Mesendoderm (in vitro differentiated cells): ENCODE data around the gene EXOC6.

Experiments
- DNase-seq: peaks from one replicate; pipeline ENCODE4 v3.0.0; 2013
- H2AK5ac ChIP-seq: 2 replicates; pipeline ENCODE4 v1.6.1; 2013; ENCODE audit warnings: low read length, inconsistent platforms
- H2BK120ac ChIP-seq: 2 replicates; pipeline ENCODE4 v1.6.1; 2013; ENCODE audit warnings: low read depth, mild to moderate bottlenecking, low read length, moderate library complexity, mixed read lengths
- H2BK15ac ChIP-seq: replicated peaks from 2 replicates; pipeline ENCODE4 v1.6.1; 2013; ENCODE audit warnings: low read depth, mild to moderate bottlenecking, moderate library complexity
- H2BK5ac ChIP-seq: 2 replicates; pipeline ENCODE4 v1.6.1; 2013; ENCODE audit warnings: low read length, inconsistent platforms
- H3K18ac ChIP-seq: 2 replicates; pipeline ENCODE4 v1.6.1; 2013; ENCODE audit warnings: mild to moderate bottlenecking, low read length, mixed read lengths
- H3K23ac ChIP-seq: one replicate; pipeline ENCODE4 v1.6.1; 2013; ENCODE audit warnings: low read length
- H3K27ac ChIP-seq: 2 replicates; pipeline ENCODE4 v1.5.1; 2013; ENCODE audit warnings: low read depth, mild to moderate bottlenecking, inconsistent platforms, low read length, moderate library complexity
- H3K27me3 ChIP-seq: 2 replicates; pipeline ENCODE4 v1.6.1; 2013; ENCODE audit warnings: low read length, control low read depth, mild to moderate bottlenecking, inconsistent platforms; ENCODE audit not compliant: insufficient read depth, poor library complexity
- H3K36me3 ChIP-seq: 2 replicates; pipeline ENCODE4 v1.6.1; 2013; ENCODE audit warnings: low read length, inconsistent platforms; ENCODE audit not compliant: control insufficient read depth, insufficient read depth
- H3K4ac ChIP-seq: one replicate; pipeline ENCODE4 v1.6.1; 2013; ENCODE audit warnings: low read depth, mild to moderate bottlenecking, low read length, moderate library complexity
- H3K4me1 ChIP-seq: 2 replicates; pipeline ENCODE4 v1.6.1; 2013; ENCODE audit warnings: low read depth, low read length, inconsistent platforms; ENCODE audit not compliant: control insufficient read depth
- H3K4me2 ChIP-seq: 2 replicates; pipeline ENCODE4 v1.6.1; 2013; ENCODE audit warnings: low read length
- H3K4me3 ChIP-seq: 2 replicates; pipeline ENCODE4 v1.5.1; 2013; ENCODE audit warnings: mild to moderate bottlenecking, low read length
- H3K56ac ChIP-seq: one replicate; pipeline ENCODE4 v1.6.1; 2013; ENCODE audit warnings: low read length
- H3K79me1 ChIP-seq: 2 replicates; pipeline ENCODE4 v1.6.1; 2013; ENCODE audit warnings: low read length, inconsistent platforms
- H3K79me2 ChIP-seq: 2 replicates; pipeline ENCODE4 v1.6.1; 2013; ENCODE audit warnings: mild to moderate bottlenecking, low read length; ENCODE audit not compliant: control insufficient read depth, insufficient read depth
- H3K9ac ChIP-seq: 2 replicates; pipeline ENCODE4 v1.6.1; 2013; ENCODE audit warnings: low read length, inconsistent platforms
- H4K5ac ChIP-seq: one replicate; pipeline ENCODE4 v1.6.1; 2013; ENCODE audit warnings: low read length
- H4K8ac ChIP-seq: one replicate; pipeline ENCODE4 v1.6.1; 2013; ENCODE audit warnings: low read depth, mild to moderate bottlenecking, control low read depth, low read length, moderate library complexity
- WGBS: extraction: QIAGEN DNeasy Blood & Tissue Kit; methylation state at CpG from one replicate; pipeline ENCODE4 v1.1.7; 2013; ENCODE audit warnings: low lambda C conversion rate, missing lambda C conversion rate; ENCODE audit not compliant: insufficient coverage; ENCODE audit errors: extremely low coverage; 5-methylcytosine and 5-hydroxymethylcytosine counted together

The EXOC6 gene

GRCh38 chr10:93026072-93026471 lies 177.8 kb downstream of the EXOC6 start:
- WGBS = no CpG with 5 or more reads among the region's 2 CpGs
- H3K4me2 ChIP-seq = no peak overlapping the region
- no peak overlapping the region for H3K27ac ChIP-seq
- no peak overlapping the region for H2BK5ac ChIP-seq
- H3K79me1 ChIP-seq = no peaks in the 10 kb centered on the region
- H3K4ac ChIP-seq = no peak overlapping the region
- no peak overlapping the region for H2BK15ac ChIP-seq
- no peaks in the 10 kb centered on the region for H3K36me3 ChIP-seq
- no peaks in the 10 kb centered on the region for H3K27me3 ChIP-seq
- peaks cover 3% of the 10 kb centered on the region for H3K4me1 ChIP-seq
- no peak overlapping the region for H2AK5ac ChIP-seq
- H3K79me2 ChIP-seq = no peaks in the 10 kb centered on the region
- H3K4me3 ChIP-seq = no peak overlapping the region
- H2BK120ac ChIP-seq = no peak overlapping the region
- H4K8ac ChIP-seq = no peak overlapping the region
- no peak overlapping the region for H3K23ac ChIP-seq
- no peak for DNase-seq
- H3K56ac ChIP-seq = no peak overlapping the region
- no peak overlapping the region for H3K9ac ChIP-seq
- no peak overlapping the region for H4K5ac ChIP-seq
- no peak overlapping the region for H3K18ac ChIP-seq

- DNase-seq = no peak
- no peak overlapping the region for H3K23ac ChIP-seq
Measured at GRCh38 chr10:93027508-93027907, 179.2 kb downstream of the EXOC6 start.

GRCh38 chr10:93028883-93029282 lies 180.6 kb downstream of the EXOC6 start:
- H4K8ac ChIP-seq = no peak overlapping the region
- no peak overlapping the region for H2BK15ac ChIP-seq
- H3K4me1 ChIP-seq = no peaks in the 10 kb centered on the region
- H3K4me2 ChIP-seq = no peak overlapping the region
- peak; percentile 46 for DNase-seq
- no peak overlapping the region for H2BK5ac ChIP-seq
- H3K79me1 ChIP-seq = no peaks in the 10 kb centered on the region
- no peak overlapping the region for H2AK5ac ChIP-seq
- H2BK120ac ChIP-seq = no peak overlapping the region
- H3K27me3 ChIP-seq = no peaks in the 10 kb centered on the region
- H3K56ac ChIP-seq = no peak overlapping the region
- H3K23ac ChIP-seq = no peak overlapping the region
- no peak overlapping the region for H3K4ac ChIP-seq
- no peak overlapping the region for H3K27ac ChIP-seq
- H3K36me3 ChIP-seq = no peaks in the 10 kb centered on the region
- H3K79me2 ChIP-seq = no peaks in the 10 kb centered on the region
- no peak overlapping the region for H3K18ac ChIP-seq
- H4K5ac ChIP-seq = no peak overlapping the region
- no peak overlapping the region for H3K9ac ChIP-seq
- H3K4me3 ChIP-seq = no peak overlapping the region
- WGBS = no CpG with 5 or more reads among the region's 2 CpGs

More at GRCh38 chr10:93027508-93027907, 179.2 kb downstream of the EXOC6 start:
- no peak overlapping the region for H3K18ac ChIP-seq
- no peak overlapping the region for H3K27ac ChIP-seq
- no peak overlapping the region for H2AK5ac ChIP-seq
- H3K4me3 ChIP-seq = no peak overlapping the region
- no peak overlapping the region for H2BK15ac ChIP-seq
- peaks cover 3% of the 10 kb centered on the region for H3K4me1 ChIP-seq
- H3K36me3 ChIP-seq = no peaks in the 10 kb centered on the region
- no peak overlapping the region for H3K4ac ChIP-seq
- H3K27me3 ChIP-seq = no peaks in the 10 kb centered on the region
- no peak overlapping the region for H3K9ac ChIP-seq
- H3K79me1 ChIP-seq = no peaks in the 10 kb centered on the region
- H4K5ac ChIP-seq = no peak overlapping the region
- no peaks in the 10 kb centered on the region for H3K79me2 ChIP-seq
- no peak overlapping the region for H2BK120ac ChIP-seq
- H2BK5ac ChIP-seq = no peak overlapping the region
- no peak overlapping the region for H3K56ac ChIP-seq
- no peak overlapping the region for H4K8ac ChIP-seq
- H3K4me2 ChIP-seq = no peak overlapping the region

- DNase-seq = peak; percentile 68
- Histone ChIP-seq H3K4me3 (no peak overlapping the region), H3K27ac (no peak overlapping the region), H3K79me1 (no peaks in the 10 kb centered on the region), H3K36me3 (no peaks in the 10 kb centered on the region), H3K4me1 (no peaks in the 10 kb centered on the region), H3K4me2 (no peak overlapping the region), H3K79me2 (no peaks in the 10 kb centered on the region), H4K8ac (no peak overlapping the region), H2AK5ac (no peak overlapping the region), H3K18ac (no peak overlapping the region), H2BK120ac (no peak overlapping the region), H4K5ac (no peak overlapping the region), H2BK5ac (no peak overlapping the region), H3K9ac (no peak overlapping the region), H2BK15ac (no peak overlapping the region), H3K23ac (no peak overlapping the region), H3K56ac (no peak overlapping the region), H3K4ac (no peak overlapping the region), H3K27me3 (no peaks in the 10 kb centered on the region)
Measured at GRCh38 chr10:93030409-93030808, 182.1 kb downstream of the EXOC6 start.

GRCh38 chr10:93032105-93032808 lies 183.9 kb downstream of the EXOC6 start:
- no CpG with 5 or more reads among the region's 5 CpGs for WGBS
- no peaks in the 10 kb centered on the region for H3K79me1 ChIP-seq
- H4K8ac ChIP-seq = no peak overlapping the region
- no peak overlapping the region for H3K23ac ChIP-seq
- H2BK5ac ChIP-seq = no peak overlapping the region
- H3K18ac ChIP-seq = no peak overlapping the region
- no peak overlapping the region for H3K4me3 ChIP-seq
- no peaks in the 10 kb centered on the region for H3K27me3 ChIP-seq
- H3K36me3 ChIP-seq = no peaks in the 10 kb centered on the region
- no peak for DNase-seq
- H3K4me2 ChIP-seq = no peak overlapping the region
- no peak overlapping the region for H3K56ac ChIP-seq
- no peak overlapping the region for H2AK5ac ChIP-seq
- no peak overlapping the region for H3K4ac ChIP-seq
- H2BK120ac ChIP-seq = no peak overlapping the region
- H3K9ac ChIP-seq = no peak overlapping the region
- H4K5ac ChIP-seq = no peak overlapping the region
- no peak overlapping the region for H3K27ac ChIP-seq
- no peaks in the 10 kb centered on the region for H3K79me2 ChIP-seq
- H2BK15ac ChIP-seq = no peak overlapping the region
- no peaks in the 10 kb centered on the region for H3K4me1 ChIP-seq

- Histone ChIP-seq H3K56ac (no peak overlapping the region), H4K5ac (no peak overlapping the region), H3K4me1 (no peaks in the 10 kb centered on the region), H3K9ac (no peak overlapping the region), H3K79me1 (no peaks in the 10 kb centered on the region), H3K4me3 (no peak overlapping the region), H3K27me3 (no peaks in the 10 kb centered on the region), H3K18ac (no peak overlapping the region), H4K8ac (no peak overlapping the region), H2BK15ac (no peak overlapping the region), H3K27ac (no peak overlapping the region), H3K36me3 (no peaks in the 10 kb centered on the region), H3K79me2 (no peaks in the 10 kb centered on the region), H2BK120ac (no peak overlapping the region), H3K23ac (no peak overlapping the region), H2BK5ac (no peak overlapping the region), H2AK5ac (no peak overlapping the region), H3K4ac (no peak overlapping the region), H3K4me2 (no peak overlapping the region)
- WGBS = no CpG with 5 or more reads among the region's 1 CpG
- DNase-seq = no peak
Measured at GRCh38 chr10:93032809-93033137, 184.5 kb downstream of the EXOC6 start.
